Lung (tissue), 12 donors: Measurements from ENCODE around the gene TSPAN14. TPM values are rescaled to one million over a fixed set of nuclear protein-coding genes. Genes with fewer than 3 reads are reported as not detected.
A peak's percentile ranks its signal among the peaks of the same experiment; 100 is the strongest.
"Not testable (repeated sequence)": the region's sequence is repeated elsewhere in the genome, so short reads cannot be mapped to it uniquely, and the experiment has no call there.

Source experiments
- ATAC-seq: fragments of 200-7000 bp; cut with Tn5 transposase; one replicate; pipeline ENCODE4 v1.9.1; 2020; ENCODE audit warnings: moderate number of reproducible peaks; ENCODE audit not compliant: insufficient read depth, low FRiP score
- DNase-seq, 3 donors: peaks; one replicate each; pipeline ENCODE4 v3.0.0-alpha.2; 2013 to 2017
- H3K27ac ChIP-seq, 2 donors: one replicate each; pipeline ENCODE4 v1.5.1; 2013; ENCODE audit warnings: mild to moderate bottlenecking in 2 of 2, moderate library complexity in 2 of 2, control low read depth in 1 of 2, inconsistent platforms in 1 of 2, low read depth in 1 of 2, low read length in 1 of 2
- H3K27me3 ChIP-seq, 3 donors: one replicate each; pipeline ENCODE4 v1.5.1; 2013; ENCODE audit warnings: low read length in 2 of 3; ENCODE audit not compliant: control insufficient read depth in 3 of 3, insufficient read depth in 3 of 3
- H3K36me3 ChIP-seq, 4 donors: one replicate each; pipeline ENCODE4 v1.5.1; 2013; ENCODE audit warnings: low read length in 4 of 4, mild to moderate bottlenecking in 1 of 4, moderate library complexity in 1 of 4; ENCODE audit not compliant: control insufficient read depth in 4 of 4, insufficient read depth in 4 of 4
- H3K4me1 ChIP-seq, 5 donors: one replicate each; pipeline ENCODE4 v1.5.1; 2013; ENCODE audit warnings: low read length in 5 of 5, mild to moderate bottlenecking in 2 of 5, moderate library complexity in 1 of 5; ENCODE audit not compliant: control insufficient read depth in 5 of 5, insufficient read depth in 5 of 5
- H3K4me3 ChIP-seq: one replicate; pipeline ENCODE4 v1.5.1; 2013; ENCODE audit warnings: mild to moderate bottlenecking, control low read depth, moderate library complexity
- H3K9ac ChIP-seq, 2 donors: one replicate each; pipeline ENCODE4 v1.5.1; 2013; ENCODE audit warnings: low read length in 2 of 2, control low read depth in 1 of 2; ENCODE audit not compliant: insufficient read depth in 1 of 2
- H3K9me3 ChIP-seq, 4 donors: one replicate each; pipeline ENCODE4 v1.5.1; 2013; ENCODE audit warnings: low read length in 3 of 4, mild to moderate bottlenecking in 1 of 4, moderate library complexity in 1 of 4; ENCODE audit not compliant: control insufficient read depth in 4 of 4, insufficient read depth in 3 of 4
- CTCF ChIP-seq: IDR thresholded peaks from 2 replicates; pipeline ENCODE4 v1.5.1; 2012; ENCODE audit warnings: mild to moderate bottlenecking; ENCODE audit errors: control extremely low read depth, extremely low read depth
- WGBS, 2 donors: extraction: QIAGEN DNeasy Blood & Tissue Kit; methylation state at CpG; one replicate each; pipeline ENCODE4 v1.1.7; 2013; 5-methylcytosine and 5-hydroxymethylcytosine counted together
- polyA plus RNA-seq, 2 donors: library from polyadenylated mRNA; stranded (reverse); fragments of 200-250 nt; gene quantifications; one replicate each; pipeline ENCODE4 v1.2.1, GENCODE V29; 2013
- total RNA-seq, 2 donors: library from RNA; depleted of rRNA in 1 of 2; stranded (reverse); fragments of >200 nt in 1 of 2; gene quantifications; one replicate each; pipeline ENCODE4 v1.2.1, GENCODE V29; 2014 to 2021
- donor health status: control.
- donor health status: control.
- donor health status: Bipolar disorder and iron deficiency.
- donor health status: healthy.
- donor health status: DM: yes; HTN: yes; CAD: no.

TSPAN14 gene
- total and polyA plus RNA-seq, 4 donors: 40.9 to 187 (median 116) TPM

- H3K9ac ChIP-seq: no peak overlapping the region
These were observed 20.4 kb downstream of the TSPAN14 start for GRCh38 chr10:80474597-80474910.

GRCh38 chr10:80474941-80475340 is 20.8 kb downstream of the TSPAN14 start:
- H3K9ac ChIP-seq: no peak overlapping the region
- ATAC-seq: no peak
- no peaks in the 10 kb centered on the region for H3K27me3 ChIP-seq
- H3K36me3 ChIP-seq: peaks cover 0 to 34% (median 6%) of the 10 kb centered on the region in 4 donors
- peaks cover 4 to 40% (median 12%) of the 10 kb centered on the region in 5 donors for H3K4me1 ChIP-seq
- 79 to 84% methylated on average over 3 of the region's 3 CpGs for WGBS, 2 donors
- no peaks in the 10 kb centered on the region for H3K9me3 ChIP-seq
- peak overlapping the region in 1 of 2 donors; percentile 11 for H3K27ac ChIP-seq
- no peak for TF ChIP-seq CTCF
- H3K4me3 ChIP-seq: no peak overlapping the region
- peak in 2 of 3 donors; percentile 64 to 80 for DNase-seq

More at GRCh38 chr10:80474597-80474910, 20.4 kb downstream of the TSPAN14 start:
- ATAC-seq: no peak
- H3K27ac ChIP-seq: no peak overlapping the region
- DNase-seq: peak in 1 of 3 donors; percentile 42
- H3K9me3 ChIP-seq: no peaks in the 10 kb centered on the region
- 38 to 57% methylated on average over 2 of the region's 2 CpGs for WGBS, 2 donors
- H3K27me3 ChIP-seq: no peaks in the 10 kb centered on the region
- peaks cover 4 to 40% (median 12%) of the 10 kb centered on the region in 5 donors for H3K4me1 ChIP-seq
- TF ChIP-seq CTCF: no peak
- no peak overlapping the region for H3K4me3 ChIP-seq
- H3K36me3 ChIP-seq: peaks cover 0 to 34% (median 6%) of the 10 kb centered on the region in 4 donors

GRCh38 chr10:80475641-80476040 is 21.5 kb downstream of the TSPAN14 start:
- not testable (repeated sequence) for ATAC-seq, H3K9ac ChIP-seq, H3K4me3 ChIP-seq, H3K27me3 ChIP-seq, H3K27ac ChIP-seq, DNase-seq, H3K9me3 ChIP-seq
- 94% methylated on average over 7 of the region's 7 CpGs for WGBS, 2 donors
- H3K36me3 ChIP-seq: peaks cover 0 to 32% (median 6%) of the 10 kb centered on the region in 4 donors
- peaks cover 4 to 38% (median 9%) of the 10 kb centered on the region in 5 donors for H3K4me1 ChIP-seq

GRCh38 chr10:80476685-80477084 is 22.6 kb downstream of the TSPAN14 start:
- no peak overlapping the region for H3K9ac ChIP-seq
- TF ChIP-seq CTCF: no peak
- H3K27me3 ChIP-seq: no peaks in the 10 kb centered on the region
- H3K36me3 ChIP-seq: peaks cover 0 to 22% (median 4%) of the 10 kb centered on the region in 4 donors
- peak overlapping the region in 1 of 2 donors; percentile 53 for H3K27ac ChIP-seq
- 94 to 96% methylated on average over 1 of the region's 1 CpG for WGBS, 2 donors
- DNase-seq (no peak), ATAC-seq (no peak)
- H3K4me1 ChIP-seq: peaks cover 3 to 32% (median 8%) of the 10 kb centered on the region in 5 donors
- no peak overlapping the region for H3K4me3 ChIP-seq
- no peaks in the 10 kb centered on the region for H3K9me3 ChIP-seq
